ENCODE results near the gene EXOC2.
"Not testable (repeated sequence)": the region's sequence is repeated elsewhere in the genome, so short reads cannot be mapped to it uniquely, and the experiment has no call there.

EXOC2 gene

DNA sequence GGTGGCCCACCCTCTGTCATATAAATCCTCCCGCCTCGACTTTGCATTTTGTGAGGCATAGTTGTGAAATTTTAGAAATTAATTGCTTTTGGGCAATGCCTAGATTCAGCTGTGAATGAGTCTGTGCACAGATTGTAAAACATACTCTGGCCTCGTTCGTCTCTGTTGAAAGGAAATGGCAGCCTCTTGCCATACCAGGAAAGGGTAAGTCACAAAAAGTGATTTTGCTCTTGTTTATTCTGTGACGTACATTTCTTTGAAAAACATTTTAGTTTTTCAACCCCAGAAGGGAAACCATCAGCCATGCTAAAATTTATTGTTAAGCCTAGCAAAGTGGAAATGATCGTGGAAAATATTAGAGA lies 15.3 kb upstream of the EXOC2 start:
- DNase-seq, result no peak

DNA sequence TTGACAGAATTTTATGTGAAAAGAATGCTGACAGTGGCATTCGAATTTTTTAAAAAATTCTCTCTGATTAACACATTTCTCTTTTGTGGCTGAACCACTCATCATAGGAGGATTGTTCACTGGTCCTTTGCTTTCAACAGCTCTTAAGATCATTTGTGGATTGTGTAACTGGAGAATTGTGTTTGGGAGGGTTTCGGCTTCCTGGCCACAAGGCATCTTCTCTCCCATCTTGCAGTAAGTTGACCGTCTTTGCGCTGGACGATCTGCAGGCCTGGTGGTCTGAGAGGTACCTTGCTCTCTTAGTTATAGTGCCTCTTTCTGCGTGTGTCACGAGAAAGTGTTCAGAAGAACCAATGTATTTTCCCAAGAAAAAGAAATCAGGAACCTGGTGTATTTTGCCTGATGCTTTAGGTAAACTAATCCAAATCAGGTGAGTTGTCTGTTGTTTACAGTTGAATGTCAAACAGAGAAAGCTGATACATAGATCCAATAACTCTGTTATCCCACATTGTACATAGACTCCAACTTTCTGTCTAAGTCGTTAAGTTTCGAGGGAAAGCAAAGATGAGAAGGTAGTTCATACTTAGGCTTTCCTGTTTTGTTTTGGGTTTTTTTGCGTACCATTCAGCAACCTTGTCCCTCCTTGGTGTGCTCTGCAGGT lies 14.8 kb upstream of the EXOC2 start:
- DNase-seq, result no peak

DNA sequence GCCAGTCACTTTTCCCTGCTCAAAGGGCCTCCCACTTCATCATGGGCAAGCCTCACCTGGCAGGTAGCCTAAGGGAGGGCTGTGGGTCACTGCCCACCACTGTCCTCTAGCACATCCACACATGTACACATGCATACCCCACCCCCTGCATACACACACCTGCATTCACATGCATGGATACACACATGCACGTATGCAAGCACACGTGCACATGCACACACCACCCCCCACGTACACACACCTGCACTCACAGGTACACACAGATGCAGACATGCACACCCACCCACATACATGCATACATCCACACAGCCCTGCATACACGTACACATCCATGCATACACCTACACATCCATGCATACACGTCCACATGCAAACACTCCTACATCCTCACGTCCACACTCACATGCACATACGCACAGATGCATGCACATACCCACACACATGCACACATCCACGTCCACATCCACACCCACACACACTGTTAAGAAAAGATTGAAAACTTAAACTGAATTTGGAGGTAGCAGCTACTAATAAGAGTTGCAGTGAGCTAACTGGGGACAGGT lies 14.0 kb upstream of the EXOC2 start:
- no peak for DNase-seq

DNA sequence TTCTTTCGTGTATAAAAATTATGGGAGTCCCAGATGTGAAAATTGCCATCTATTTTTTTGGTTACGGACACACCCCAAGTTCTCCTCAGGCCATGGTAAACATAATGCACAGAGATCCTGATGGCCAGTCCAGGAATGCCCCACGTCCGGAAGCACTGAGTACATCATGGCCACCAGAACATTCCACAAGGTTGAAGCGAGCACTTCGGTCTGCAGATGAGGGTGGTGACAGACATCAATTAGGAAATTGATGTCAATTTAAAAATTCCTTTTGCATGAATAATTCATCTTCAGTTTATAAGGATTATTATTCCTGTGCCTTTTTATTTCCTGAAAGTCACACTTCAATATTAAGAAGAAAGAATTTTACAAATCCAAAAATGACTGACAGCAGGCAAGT lies 13.2 kb upstream of the EXOC2 start:
- no peak for DNase-seq

DNA sequence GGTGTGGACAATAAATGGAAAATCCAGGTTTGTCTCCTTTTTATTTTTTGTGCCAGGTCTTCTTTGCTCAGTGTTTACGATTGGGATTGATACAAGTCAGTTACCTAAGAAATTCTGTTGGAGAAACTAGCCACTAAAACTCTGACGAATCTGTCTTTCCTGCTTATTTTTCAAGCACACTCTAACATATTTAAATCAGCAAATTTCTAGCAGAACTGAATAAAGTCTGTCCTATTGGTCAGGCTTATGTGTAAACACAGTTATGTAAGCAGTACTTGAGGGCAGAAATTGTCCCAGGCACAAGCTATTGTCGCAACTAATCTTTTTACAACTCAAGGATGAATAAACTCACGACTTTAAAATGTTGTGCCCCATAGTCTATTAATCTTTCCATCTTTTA lies 12.1 kb upstream of the EXOC2 start:
- DNase-seq, result no peak

DNA sequence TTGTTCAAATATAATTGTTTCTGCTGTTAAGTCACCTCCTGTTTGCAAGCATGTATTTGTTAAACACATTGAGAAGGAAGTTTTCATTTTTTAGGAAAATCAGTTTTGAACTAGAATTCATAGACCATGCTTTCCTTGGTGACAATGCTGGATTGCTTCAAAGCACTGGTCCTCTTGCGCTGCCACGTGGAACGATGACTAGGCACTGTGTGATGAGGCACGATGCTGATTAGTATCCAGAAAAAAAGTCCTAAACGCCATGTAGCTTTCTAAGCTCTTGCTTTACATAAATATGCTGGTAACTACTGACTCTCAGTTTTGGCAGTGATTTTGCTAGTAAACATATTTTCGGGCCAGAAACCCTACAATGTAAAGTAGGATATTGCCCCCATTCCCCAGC lies 11.1 kb upstream of the EXOC2 start:
- DNase-seq, result no peak

DNA sequence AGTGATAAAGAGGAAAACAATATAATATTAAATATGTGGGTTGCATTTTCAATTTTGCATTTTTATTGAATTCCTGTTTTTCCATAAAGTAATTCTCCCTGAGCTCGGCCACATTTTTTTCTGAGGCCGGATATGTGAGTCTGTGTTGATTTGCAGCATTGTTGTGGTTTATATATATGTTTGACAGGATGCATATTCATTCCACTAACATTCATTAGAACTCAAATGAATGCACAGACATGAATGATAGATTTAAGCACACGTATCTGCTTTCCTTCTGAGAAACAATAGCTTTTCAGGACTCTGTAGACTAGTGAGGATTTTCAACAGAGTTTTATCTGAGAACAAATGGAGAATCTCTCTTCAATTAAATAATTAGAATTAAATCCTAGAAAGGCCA lies 10.6 kb upstream of the EXOC2 start:
- DNase-seq, result no peak

DNA sequence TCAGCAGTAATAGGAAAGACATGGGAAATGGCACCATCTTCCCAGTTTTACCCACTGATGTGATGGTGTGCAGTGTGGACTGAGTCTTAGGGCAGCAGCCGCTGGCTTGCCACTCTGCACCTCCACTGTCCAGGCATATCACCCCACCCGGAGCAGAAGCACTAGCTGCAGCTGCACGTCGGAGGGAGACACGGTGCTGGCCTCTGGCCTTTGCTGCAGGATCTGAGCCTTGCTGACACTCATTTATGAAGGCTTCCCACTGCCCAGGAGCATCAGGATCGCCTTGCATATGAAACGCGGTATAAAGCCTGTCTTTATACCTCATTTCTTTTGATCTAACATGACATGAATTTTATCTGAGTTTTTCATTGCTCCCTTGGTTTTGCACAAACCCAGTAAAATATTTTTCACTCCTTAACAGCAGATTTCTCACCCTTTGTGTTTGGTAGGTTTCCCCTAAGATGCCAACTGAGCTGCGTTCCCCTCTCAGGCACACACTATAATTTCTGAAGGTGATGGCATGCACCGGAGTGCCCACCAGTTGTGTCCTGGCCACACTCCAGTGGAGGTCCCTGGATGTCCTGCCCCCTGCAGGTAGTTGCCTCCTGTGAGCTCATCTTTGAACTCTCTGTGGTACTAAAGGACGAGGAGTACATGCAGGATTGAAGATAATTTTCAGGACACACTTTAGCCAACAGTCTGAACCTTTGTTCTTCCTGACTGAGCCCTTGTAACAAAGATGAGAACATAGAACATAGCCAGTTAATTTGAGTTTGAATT lies 9.0 kb upstream of the EXOC2 start:
- DNase-seq, result no peak

DNA sequence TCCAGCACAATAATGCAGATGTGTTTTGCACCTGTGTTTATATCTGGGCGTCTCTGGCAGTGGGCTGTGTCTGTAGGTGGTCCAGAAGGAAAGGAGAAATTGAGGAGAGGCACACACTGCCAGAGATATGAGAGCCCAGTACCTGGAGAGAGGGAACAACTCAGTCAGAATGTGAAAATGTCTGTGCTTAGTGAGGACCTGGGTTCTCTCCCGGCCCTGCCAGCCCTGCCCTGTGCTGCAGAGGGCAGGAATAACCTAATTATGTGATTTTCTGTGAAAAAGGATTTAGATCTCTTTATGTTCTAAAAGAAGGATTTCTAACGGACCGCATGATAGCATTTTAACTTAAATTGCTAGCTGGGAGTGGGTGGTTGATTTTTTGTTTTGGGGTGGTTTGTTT lies 8.3 kb upstream of the EXOC2 start:
- DNase-seq, result no peak

DNA sequence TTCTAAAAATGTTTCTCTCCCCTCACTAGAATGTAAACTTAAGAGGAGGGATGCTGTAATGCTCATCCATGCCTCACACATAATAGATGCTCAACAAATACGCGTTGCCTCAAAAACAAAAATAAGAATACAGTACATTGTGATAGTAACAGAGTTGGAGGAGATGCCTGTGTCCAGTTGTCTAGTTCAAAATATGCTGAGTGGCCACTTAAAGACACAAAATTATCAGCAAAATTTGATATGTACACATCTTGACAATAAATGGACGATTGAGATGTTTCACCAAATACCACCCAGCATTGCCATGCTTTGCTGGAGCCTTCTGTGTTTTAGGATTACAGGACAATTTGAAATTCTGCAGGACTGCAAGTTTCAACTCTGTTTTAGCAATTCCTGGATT lies 7.6 kb upstream of the EXOC2 start:
- DNase-seq, result no peak

DNA sequence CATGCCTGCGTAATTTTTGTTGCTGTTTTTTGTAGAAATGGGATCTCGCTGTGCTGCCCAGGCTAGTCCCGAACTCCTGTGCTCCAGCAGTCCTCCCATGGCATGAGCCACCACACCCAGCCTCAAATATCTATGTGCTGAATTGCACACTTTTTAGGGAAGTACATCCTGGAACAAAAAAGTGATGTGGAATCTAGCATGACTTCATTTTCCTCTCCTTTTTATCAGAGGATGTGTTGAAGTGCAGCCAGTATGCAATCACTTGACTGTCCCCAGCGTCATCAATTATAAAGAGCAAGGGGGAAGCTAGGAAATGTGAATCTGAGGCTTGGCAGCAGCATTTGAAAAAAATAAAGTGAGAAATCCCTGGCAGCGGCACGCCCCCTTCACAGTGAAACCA lies 6.4 kb upstream of the EXOC2 start:
- DNase-seq, result no peak

DNA sequence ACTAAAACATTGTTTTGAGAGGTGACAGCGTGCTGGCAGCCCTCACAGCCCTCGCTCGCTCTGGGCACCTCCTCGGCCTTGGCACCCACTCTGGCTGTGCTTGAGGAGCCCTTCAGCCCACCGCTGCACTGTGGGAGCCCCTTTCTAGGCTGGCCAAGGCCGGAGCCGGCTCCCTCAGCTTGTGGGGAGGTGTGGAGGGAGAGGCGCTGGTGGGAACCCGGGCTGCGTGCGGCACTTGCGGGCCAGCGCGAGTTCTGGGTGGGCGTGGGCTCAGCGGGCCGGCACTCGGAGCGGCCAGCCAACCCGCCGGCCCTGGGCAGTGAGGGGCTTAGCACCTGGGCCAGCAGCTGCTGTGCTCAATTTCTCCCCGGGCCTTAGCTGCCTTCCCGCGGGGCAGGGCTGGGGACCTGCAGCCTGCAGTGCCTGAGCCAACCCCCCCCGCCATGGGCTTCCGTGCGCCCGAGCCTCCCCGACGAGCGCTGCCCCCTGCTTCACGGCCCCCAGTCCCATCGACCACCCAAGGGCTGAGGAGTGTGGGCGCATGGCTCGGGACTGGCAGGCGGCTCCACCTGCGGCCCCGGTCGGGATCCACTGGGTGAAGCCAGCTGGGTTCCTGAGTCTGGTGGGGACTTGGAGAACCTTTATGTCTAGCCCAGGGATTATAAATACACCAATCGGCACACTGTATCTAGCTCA lies 1.6 kb upstream of the EXOC2 start:
- not testable (repeated sequence) for DNase-seq

DNA sequence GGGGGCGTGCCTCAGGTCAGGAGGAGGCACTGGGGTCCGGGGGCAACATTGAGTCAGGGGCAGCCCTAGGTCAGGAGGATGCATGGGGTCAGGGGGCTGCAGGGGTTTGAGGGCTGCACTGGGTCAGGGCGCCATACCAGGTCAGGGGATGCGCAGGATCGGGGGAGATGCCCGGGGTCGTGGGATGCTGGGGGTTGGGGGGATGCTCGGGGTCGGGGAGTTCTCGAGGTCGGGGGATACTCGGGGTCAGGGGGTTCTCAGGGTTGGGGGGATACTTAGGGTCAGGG lies 727 bp upstream of the EXOC2 start:
- no peak for DNase-seq

DNA sequence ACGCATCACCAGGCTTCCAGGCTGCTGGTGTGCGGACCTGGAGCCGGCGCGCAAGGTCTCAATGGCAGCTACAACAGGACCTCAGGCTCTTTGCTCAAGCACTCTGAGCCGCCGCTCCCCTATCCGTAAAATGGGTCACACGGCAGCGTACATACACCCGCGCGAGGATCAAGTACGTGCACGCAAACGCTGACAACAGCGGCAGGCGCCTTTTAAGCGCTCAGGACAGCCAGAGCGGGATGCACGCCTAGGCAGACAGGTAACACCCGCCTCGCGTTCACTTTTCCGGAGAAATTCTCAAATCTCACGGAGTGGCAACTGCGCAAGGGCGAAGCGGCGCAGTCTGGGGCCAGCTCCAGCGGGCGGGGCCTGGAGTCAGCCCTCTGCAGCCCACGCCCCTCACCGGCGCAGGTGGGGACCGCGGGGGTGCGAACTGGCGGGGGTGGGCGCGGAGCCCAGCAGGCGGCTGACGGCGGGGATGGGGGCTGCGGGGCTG lies 535 bp downstream of the EXOC2 start:
- DNase-seq, result peak; percentile 75

DNA sequence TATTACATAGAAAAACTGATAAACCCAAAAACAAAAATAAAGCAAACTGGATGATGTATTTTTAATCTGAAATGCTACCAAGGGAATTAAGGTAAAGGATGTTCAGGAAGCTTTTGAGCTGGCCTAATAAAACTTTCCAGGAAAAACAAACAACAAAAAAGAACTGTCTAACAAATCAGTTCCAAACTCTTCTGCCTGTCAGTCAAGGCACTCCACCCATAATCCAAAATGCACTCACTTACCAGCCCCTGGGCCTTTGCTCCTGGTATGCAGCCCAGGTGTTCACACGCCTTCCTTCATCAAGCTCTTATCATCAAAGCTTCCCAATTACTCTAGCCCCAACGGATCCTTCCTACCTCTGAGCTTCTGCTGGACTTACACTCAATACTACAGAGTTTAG lies 3.7 kb downstream of the EXOC2 start:
- no peak for DNase-seq

DNA sequence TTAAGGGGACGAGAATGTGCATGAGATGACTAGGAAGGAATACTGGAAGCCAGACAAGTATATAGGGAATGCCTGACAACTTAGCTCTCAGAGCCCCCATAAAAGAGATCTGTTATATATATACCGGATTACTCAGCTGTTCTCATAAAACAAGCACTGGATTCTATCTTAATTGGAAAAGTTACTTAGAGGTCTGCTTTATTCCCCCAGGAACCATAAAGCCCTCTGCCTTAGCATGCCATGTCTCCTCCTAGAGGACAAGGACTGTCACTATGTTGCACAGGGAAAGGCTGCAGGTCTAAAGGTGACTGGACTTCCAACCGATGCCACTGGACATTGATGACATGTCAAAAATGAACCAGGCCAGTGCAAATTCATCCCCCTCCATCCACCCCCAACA lies 6.4 kb downstream of the EXOC2 start:
- no peak for DNase-seq

DNA sequence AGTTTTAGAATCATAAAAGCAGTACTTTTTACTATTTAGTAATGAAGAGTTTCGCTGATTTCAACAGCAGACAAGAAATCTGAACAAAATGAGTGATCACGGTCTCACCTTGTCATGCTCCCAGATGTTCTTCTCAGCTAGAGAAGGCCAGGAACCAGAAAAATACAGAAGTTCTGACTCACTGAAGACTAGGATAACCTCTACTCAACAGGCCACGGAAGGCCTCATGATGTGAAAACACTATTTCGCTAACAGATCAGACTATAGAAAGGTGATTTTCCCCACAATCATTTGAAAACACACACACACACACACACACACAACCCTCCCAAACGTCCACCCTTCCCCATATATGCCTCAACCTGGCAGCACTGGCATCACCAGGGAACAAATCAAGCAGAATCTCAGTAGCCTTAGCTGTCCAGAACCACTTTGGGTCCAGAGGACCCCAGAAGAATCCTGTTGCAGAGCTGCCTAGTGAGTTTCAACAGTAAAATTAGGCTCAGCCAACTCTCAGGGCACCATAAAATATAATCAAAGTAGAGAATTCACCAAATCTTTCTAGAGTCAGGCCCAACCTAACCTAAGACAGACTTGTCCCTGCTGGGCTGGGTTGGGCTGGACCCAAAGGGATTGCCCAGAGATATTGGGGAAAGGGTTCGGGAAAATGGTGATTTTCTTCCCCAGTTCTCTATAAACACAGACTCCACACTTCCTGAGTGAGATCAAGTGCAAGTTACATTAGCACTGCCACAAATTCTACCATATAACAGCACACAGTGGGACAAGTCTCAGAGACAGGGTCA lies 7.9 kb downstream of the EXOC2 start:
- DNase-seq, result no peak

DNA sequence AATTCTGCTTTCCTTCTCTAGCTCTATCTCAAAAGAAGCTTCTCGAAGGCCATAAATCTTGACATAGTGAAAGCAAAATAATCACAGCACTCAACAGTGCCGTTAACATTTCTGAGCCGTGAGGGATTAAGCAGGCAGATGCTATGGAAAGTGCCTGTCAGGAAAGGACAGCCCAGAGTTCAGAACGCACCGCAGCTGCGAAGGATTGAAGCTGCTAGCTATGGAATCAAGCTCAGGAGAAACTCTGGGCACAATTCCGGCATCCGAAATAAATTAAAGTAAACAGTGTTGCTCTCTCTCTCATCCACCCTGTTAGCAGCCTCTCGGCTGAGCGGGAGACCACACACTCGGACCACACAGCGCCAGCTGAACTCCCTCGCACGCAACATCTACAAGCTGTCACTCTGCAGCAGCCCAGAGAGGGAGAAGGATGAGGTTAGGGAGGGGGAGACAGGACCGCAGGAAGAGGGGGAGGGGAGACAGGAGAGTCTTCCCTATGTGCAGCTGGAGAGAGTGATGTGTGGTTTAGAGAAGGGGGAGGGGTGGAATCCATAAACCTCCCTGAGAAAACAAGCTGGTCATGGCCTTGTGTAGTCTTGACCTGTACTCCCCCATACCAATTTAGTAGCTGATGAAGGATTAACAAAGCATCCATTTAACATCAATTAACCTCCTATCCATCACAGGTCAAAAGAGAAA lies 9.0 kb downstream of the EXOC2 start:
- no peak for DNase-seq

DNA sequence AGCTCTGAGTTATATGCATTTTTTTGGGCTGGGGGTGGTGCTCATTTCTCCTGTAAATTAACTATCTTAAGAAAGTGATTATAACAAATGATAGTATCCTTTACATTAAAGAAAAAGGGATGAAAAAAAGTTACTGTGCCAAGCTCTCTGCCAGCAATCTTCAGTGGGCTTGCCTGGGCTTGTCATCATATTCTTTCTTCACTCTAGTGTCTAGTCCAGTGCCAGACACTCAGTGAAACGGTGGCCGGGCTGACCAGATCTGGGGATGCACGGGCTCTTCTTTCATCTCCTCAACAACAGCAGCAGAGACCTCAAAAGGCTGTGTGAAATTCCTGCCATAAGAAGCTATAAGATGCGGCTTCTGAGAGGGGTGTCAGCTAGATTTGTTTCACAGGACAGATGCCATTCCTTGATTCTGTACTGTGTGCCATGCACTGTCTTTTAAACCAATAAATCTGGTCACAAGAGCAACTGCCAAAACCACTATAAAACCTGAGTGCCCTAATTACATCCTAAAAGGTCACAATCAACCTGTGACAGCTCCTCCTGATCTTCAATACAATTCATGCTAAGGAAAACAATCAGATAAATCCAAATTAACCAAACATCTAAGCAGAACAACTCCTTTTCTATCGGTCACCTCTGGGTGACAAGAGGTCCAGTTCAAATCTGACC lies 12.1 kb downstream of the EXOC2 start:
- no peak for DNase-seq

DNA sequence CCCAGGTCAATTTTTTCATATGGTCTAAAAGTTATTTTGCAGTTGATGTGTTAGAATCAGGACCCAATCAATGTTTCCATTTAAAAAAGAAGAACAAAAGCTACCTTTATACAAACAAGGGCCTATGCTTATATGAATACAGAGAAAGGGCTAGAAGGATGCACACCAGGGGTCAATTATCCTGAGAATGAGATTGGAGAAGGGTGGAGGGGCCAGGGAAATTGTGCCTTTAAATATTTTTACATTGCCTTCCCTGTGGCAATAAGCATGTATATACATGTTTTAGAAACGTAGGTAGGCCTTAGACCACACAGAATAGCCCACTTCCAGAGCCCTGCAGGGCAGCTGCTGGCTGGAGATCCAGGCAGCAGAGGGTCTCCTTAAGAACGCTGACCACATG lies 12.7 kb downstream of the EXOC2 start:
- no peak for DNase-seq

DNA sequence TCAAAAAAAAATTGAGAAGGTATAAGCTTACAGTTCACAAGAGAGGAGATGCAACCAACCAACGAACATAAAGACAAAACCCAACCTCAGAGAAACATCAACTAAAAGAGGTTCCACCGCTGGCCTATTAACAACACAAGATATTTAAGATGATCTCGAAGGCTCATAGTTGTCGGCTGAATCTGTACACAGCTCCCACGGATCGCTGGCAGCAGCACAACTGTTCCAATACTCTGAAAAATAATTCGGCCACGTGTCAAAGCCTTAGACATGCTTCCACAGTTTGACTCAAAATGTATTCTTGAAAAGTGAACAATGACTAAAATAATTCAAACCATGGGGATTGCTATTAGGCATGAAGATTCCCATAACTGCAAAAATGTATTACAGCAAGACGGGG lies 13.7 kb downstream of the EXOC2 start:
- DNase-seq, result no peak

DNA sequence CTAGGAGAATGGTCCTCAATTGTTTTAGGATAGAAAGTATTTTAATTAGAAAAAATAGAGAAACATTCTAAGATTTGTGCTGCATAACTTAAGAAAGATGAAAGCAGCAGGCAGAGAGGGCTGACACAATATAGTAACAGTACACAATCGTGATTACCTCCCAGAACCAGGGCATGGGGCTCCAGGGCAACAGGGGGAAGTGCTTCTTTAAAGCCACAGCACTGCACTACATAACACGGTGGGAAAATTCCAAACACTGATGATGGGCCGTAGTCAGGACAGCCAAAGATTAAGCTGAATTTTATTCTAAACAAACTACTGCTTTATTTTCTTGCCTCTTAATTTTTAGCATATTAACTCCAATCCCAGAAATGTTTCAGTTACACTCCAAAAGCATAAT lies 14.4 kb downstream of the EXOC2 start:
- no peak for DNase-seq

Measured in activated CD4-positive, alpha-beta T cell treated with anti-CD3 and anti-CD28 coated beads, Interleukin-2, amount 50 U/mL, for 1 hour (primary cell).